RWPE2 (cell line): ENCODE results near the gene CCDC97.

ENCODE experiments used
- ATAC-seq: fragments of 200-7000 bp; cut with Tn5 transposase; 3 replicates; pipeline ENCODE4 v1.9.1; 2021; ENCODE audit warnings: low read depth
- DNase-seq: peaks from one replicate; pipeline ENCODE4 v3.0.0-alpha.2; 2020; ENCODE audit warnings: low spot score
- H3K27ac ChIP-seq: fragments of 450-650 bp; 2 replicates; pipeline ENCODE4 v1.5.1; 2017; ENCODE audit warnings: mild to moderate bottlenecking; ENCODE audit not compliant: poor library complexity, severe bottlenecking
- H3K27me3 ChIP-seq: fragments of 250-450 bp; sonication (Bioruptor Pico); 2 replicates; pipeline ENCODE4 v1.5.1; 2021; ENCODE audit warnings: mild to moderate bottlenecking, moderate library complexity; ENCODE audit not compliant: insufficient read depth, poor library complexity, severe bottlenecking
- H3K36me3 ChIP-seq: fragments of 250-450 bp; sonication (Bioruptor Pico); 2 replicates; pipeline ENCODE4 v1.5.1; 2020; ENCODE audit warnings: low read depth, mild to moderate bottlenecking, moderate library complexity
- H3K4me1 ChIP-seq: fragments of 250-450 bp; sonication (Bioruptor Pico); 2 replicates; pipeline ENCODE4 v1.5.1; 2021; ENCODE audit warnings: mild to moderate bottlenecking, moderate library complexity; ENCODE audit not compliant: insufficient read depth, poor library complexity, severe bottlenecking
- H3K4me3 ChIP-seq: fragments of 250-450 bp; sonication (Bioruptor Pico); 2 replicates; pipeline ENCODE4 v1.5.1; 2021; ENCODE audit warnings: mild to moderate bottlenecking, moderate library complexity; ENCODE audit not compliant: severe bottlenecking
- H3K9me3 ChIP-seq: fragments of 250-450 bp; sonication (Bioruptor Pico); 2 replicates; pipeline ENCODE4 v1.5.1; 2021; ENCODE audit warnings: mild to moderate bottlenecking, moderate library complexity; ENCODE audit not compliant: severe bottlenecking
- TF ChIP-seq, protein P1 (sequence below): fragments of 450-650 bp; IDR thresholded peaks from one replicate; pipeline ENCODE4 v1.5.1; 2017; ENCODE audit warnings: mild to moderate bottlenecking, moderate library complexity; ENCODE audit not compliant: poor library complexity, severe bottlenecking

The CCDC97 gene

DNA sequence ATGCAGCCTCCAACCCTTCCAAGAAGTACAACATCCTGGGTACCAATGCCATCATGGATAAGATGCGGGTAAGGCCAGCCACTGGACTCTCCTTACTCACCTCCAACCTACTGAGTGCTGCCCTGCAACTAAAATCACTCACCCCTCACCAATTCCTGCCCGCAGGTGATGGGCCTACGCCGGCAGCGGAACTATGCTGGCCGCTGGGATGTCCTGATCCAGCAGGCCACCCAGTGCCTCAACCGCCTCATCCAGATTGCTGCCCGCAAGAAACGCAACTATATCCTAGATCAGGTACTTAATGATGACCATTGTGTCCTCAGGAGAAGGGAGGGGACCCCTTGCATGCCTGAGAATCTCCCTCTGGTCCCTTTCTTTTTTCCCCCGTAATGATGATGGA is 15.6 kb upstream of the CCDC97 start:
- DNase-seq (no peak), ATAC-seq (no peak)
- no peaks in the 10 kb centered on the region for H3K9me3 ChIP-seq
- TF ChIP-seq, protein P1, sequence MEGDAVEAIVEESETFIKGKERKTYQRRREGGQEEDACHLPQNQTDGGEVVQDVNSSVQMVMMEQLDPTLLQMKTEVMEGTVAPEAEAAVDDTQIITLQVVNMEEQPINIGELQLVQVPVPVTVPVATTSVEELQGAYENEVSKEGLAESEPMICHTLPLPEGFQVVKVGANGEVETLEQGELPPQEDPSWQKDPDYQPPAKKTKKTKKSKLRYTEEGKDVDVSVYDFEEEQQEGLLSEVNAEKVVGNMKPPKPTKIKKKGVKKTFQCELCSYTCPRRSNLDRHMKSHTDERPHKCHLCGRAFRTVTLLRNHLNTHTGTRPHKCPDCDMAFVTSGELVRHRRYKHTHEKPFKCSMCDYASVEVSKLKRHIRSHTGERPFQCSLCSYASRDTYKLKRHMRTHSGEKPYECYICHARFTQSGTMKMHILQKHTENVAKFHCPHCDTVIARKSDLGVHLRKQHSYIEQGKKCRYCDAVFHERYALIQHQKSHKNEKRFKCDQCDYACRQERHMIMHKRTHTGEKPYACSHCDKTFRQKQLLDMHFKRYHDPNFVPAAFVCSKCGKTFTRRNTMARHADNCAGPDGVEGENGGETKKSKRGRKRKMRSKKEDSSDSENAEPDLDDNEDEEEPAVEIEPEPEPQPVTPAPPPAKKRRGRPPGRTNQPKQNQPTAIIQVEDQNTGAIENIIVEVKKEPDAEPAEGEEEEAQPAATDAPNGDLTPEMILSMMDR: no peak
- H3K36me3 ChIP-seq: peaks cover 99% of the 10 kb centered on the region
- H3K27ac ChIP-seq: no peak overlapping the region
- H3K4me1 ChIP-seq: no peaks in the 10 kb centered on the region
- H3K27me3 ChIP-seq: no peaks in the 10 kb centered on the region
- no peak overlapping the region for H3K4me3 ChIP-seq

DNA sequence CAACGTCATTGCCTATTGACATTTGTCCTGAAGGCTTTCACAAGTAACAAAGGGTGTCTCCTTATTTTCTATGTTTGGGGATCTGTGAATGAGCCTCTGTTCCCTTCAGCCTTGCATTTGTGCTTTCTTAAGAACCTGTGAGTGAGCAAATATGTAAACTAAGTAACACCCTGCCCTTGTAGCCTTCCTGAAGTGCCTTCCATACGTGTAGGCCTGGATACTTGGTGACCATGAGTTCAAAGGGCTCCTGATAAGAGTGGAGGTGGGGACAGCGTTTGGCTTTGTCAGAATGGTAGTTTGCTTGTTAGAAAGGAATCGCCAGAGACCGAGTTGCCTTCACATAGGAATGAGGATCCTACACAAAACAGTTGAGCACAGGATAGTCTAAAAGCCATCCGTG is 14.5 kb upstream of the CCDC97 start:
- H3K4me1 ChIP-seq: no peaks in the 10 kb centered on the region
- H3K9me3 ChIP-seq: no peaks in the 10 kb centered on the region
- DNase-seq (no peak), ATAC-seq (no peak)
- H3K27me3 ChIP-seq: no peaks in the 10 kb centered on the region
- no peak overlapping the region for H3K27ac ChIP-seq
- TF ChIP-seq, protein P1: no peak
- no peak overlapping the region for H3K4me3 ChIP-seq
- peaks cover 99% of the 10 kb centered on the region for H3K36me3 ChIP-seq

DNA sequence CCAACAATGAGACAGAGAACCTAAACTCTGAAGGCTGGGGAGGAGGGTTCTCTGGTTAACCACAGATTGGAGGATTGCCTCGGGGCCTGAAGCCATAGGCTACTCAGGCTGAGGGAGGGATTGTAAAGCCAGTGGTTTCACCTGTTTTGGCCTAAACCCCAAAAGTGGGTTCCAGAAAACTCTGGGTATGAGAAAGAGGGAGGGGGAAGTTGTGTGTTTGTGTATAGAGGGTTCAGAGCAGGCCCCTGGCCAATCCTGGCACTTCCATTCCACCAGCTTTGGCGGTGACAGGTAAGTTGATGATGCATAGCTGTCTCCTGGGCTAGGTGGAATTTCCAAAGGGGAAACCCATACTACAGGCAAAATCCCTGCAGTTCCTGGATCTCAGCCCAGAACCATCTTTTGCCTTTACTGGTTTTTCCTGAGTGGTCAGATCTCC is 13.5 kb upstream of the CCDC97 start:
- H3K4me1 ChIP-seq: no peaks in the 10 kb centered on the region
- no peak overlapping the region for H3K27ac ChIP-seq
- ATAC-seq: no peak
- no peaks in the 10 kb centered on the region for H3K9me3 ChIP-seq
- DNase-seq: no peak
- TF ChIP-seq, protein P1: no peak
- H3K27me3 ChIP-seq: no peaks in the 10 kb centered on the region
- no peak overlapping the region for H3K4me3 ChIP-seq
- peaks cover 99% of the 10 kb centered on the region for H3K36me3 ChIP-seq

DNA sequence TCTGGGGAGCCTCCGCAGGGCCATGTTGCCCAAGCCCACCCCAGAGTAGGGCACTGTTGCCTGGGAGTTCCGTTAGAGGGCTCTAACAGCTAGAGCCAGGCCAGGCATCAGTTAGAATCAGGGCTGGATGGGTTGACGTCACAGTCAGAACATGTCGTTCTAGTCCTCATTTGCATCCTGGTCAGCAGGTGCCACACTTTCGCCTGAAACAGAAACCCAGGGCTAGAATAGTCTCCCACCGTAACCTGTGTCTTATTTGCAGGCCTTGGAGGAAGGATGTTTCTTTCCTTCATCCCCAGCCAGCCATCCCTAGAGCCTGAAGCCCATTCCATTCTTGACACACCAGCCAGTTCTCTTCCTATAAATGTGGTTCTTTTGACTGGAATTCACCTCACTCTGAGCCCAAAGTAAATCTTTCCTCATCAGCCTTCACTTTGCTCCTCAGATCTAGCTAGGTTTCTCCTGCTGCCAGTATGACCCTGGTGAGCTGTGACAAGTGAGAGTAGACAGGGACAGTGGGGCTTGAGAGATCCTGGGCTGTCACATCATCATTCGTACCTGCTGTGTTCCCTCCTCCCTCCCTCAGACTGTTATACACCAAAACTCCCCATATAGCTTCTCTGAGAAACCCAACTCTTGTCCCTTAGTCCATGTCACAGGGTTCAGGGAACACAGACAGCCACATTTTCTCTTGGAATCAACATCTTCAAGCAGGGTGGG is 12.2 kb upstream of the CCDC97 start:
- H3K9me3 ChIP-seq: no peaks in the 10 kb centered on the region
- TF ChIP-seq, protein P1: no peak
- no peak overlapping the region for H3K4me3 ChIP-seq
- H3K4me1 ChIP-seq: no peaks in the 10 kb centered on the region
- H3K27me3 ChIP-seq: no peaks in the 10 kb centered on the region
- H3K27ac ChIP-seq: no peak overlapping the region
- ATAC-seq (no peak), DNase-seq (no peak)
- peaks cover 97% of the 10 kb centered on the region for H3K36me3 ChIP-seq

DNA sequence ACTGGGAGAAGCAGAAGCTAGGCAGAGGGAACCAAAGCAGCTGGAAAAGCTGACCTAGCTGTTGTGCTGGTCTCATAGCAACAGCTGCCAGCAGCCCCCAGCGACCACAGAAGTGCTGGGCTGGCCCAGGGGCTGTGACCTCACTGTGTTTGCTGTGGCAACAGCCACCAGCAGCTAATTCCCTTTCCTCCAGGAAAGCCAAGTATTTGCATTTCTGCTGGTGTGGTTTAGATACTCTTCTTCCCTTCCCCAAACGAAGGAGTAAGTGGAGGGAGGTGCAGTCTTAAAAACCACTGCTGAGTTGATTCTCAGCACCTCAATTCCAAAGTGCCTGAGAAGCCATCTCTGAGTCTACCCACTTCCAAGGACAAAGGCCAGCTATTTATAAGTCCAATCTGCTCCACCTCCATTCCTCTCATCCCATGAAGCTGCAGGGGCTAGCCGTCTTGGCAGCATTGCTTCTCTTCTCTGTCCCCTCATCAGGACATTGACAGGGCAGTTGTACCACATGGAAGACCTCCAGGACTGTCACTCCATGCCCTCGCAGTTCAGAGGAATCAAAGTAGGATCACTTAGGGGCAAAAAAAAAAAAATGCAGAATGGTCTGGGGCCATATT is 11.5 kb upstream of the CCDC97 start:
- Histone ChIP-seq H3K9me3 (no peaks in the 10 kb centered on the region), H3K27me3 (no peaks in the 10 kb centered on the region), H3K4me1 (no peaks in the 10 kb centered on the region), H3K27ac (no peak overlapping the region), H3K36me3 (peaks cover 97% of the 10 kb centered on the region), H3K4me3 (no peak overlapping the region)
- DNase-seq (no peak), ATAC-seq (no peak)
- TF ChIP-seq, protein P1: no peak
